ENCODE results near the gene POLR2L. TPM values are rescaled to one million over a fixed set of nuclear protein-coding genes. Genes with fewer than 3 reads are reported as not detected.

Gene POLR2L
- total and polyA plus RNA-seq, 2 of the 13 experiments (the other 11 are each of a cell fraction or from before 2014, with no cell fraction given): 104 to 114 TPM

- TF ChIP-seq HNF4G (IDR thresholded peaks at IDR 0.05; ENCODE audit: borderline replicate concordance, low read depth, low read length) (peak; percentile 32; the same call in 1 of the 2 replicates), HNF4G (CRISPR knock-in tag; IDR thresholded peaks at IDR 0.05; ENCODE audit: borderline replicate concordance, low read depth) (no peak), TEAD3 (CRISPR knock-in tag; optimal IDR thresholded peaks at IDR 0.05; ENCODE audit: borderline replicate concordance) (peak; percentile 76), CENPX (CRISPR knock-in tag; IDR thresholded peaks at IDR 0.05) (no peak), TCF7L2 (IDR thresholded peaks at IDR 0.05; ENCODE audit: low read depth, low read length) (no peak), FLYWCH1 (CRISPR knock-in tag; IDR thresholded peaks at IDR 0.05) (no peak), HNRNPL (IDR thresholded peaks at IDR 0.05; ENCODE audit: low read depth, low read length) (peak; percentile 93), FOXO4 (CRISPR knock-in tag; conservative IDR thresholded peaks at IDR 0.05) (no peak), SSRP1 (CRISPR knock-in tag; IDR thresholded peaks at IDR 0.05) (no peak), RAD51 (IDR thresholded peaks at IDR 0.05; ENCODE audit: borderline replicate concordance) (no peak), ZNF687 (CRISPR knock-in tag; IDR thresholded peaks at IDR 0.05) (peak; percentile 56; the same call in 1 of the 2 replicates), USF2 (IDR thresholded peaks at IDR 0.05; ENCODE audit: low read depth, low read length) (no peak), USF2 (CRISPR knock-in tag; IDR thresholded peaks at IDR 0.05; ENCODE audit: borderline replicate concordance) (no peak), TFAP4 (IDR thresholded peaks at IDR 0.05; ENCODE audit: borderline replicate concordance, low read depth) (peak; percentile 87; the same call in 1 of the 2 replicates), ZNF549 (CRISPR knock-in tag; IDR thresholded peaks at IDR 0.05) (no peak), ZNF564 (CRISPR knock-in tag; IDR thresholded peaks at IDR 0.05) (no peak), FOSL2 (CRISPR knock-in tag; IDR thresholded peaks at IDR 0.05) (peak; percentile 98), ZFX (CRISPR knock-in tag; IDR thresholded peaks at IDR 0.05; ENCODE audit: low read depth) (peak; percentile 34; the same call in 1 of the 2 replicates), ZNF83 (CRISPR knock-in tag; IDR thresholded peaks at IDR 0.05; ENCODE audit: borderline replicate concordance) (no peak), TRIM24 (CRISPR knock-in tag; IDR thresholded peaks at IDR 0.05) (no peak), ZNF232 (CRISPR knock-in tag; IDR thresholded peaks at IDR 0.05; ENCODE audit: borderline replicate concordance) (no peak), DR1 (CRISPR knock-in tag; IDR thresholded peaks at IDR 0.05) (no peak)
These were observed 21.4 kb downstream of the POLR2L start (continued) for GRCh38 chr11:820655-821511.
